Activated CD4-positive, alpha-beta T cell treated with anti-CD3 and anti-CD28 coated beads, Interleukin-2, amount 50 U/mL, for 24 hours (primary cell): ENCODE results near the gene PSMB7.

Experiments
- DNase-seq, 2 donors: peaks; one replicate each; pipeline ENCODE4 v3.0.0-alpha.2; 2020; ENCODE audit warnings: low read depth in 1 of 2, low spot score in 1 of 2

The PSMB7 gene

DNA sequence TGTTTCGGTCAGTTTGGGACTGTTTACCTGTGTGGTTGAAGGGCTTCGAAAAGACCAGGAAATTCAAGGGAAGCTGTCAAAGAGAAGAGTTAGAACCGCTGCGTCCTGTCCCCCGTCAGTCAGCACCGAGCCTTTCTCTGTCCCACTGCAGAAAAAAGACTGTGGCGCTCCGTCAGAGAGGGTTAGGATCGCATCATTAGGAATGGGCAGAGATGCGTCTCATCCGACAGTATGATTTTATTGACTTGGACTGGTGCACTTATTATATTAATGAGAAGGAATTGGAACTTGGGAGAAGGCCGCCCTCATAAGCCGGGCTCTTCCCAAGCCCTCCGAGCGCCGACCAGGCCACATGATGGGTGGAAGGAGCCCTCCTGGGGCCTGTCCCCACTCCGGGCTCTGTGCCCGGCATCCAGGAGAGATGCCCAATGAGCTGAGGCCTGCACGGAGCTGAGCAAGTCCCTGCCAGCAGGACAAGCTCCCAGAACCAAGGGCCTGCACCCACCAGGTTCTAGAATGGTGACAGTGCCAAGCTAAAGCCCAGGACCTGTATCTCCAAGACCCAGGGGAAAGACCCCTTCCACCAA is 85.9 kb downstream of the PSMB7 start:
- DNase-seq, result no peak

DNA sequence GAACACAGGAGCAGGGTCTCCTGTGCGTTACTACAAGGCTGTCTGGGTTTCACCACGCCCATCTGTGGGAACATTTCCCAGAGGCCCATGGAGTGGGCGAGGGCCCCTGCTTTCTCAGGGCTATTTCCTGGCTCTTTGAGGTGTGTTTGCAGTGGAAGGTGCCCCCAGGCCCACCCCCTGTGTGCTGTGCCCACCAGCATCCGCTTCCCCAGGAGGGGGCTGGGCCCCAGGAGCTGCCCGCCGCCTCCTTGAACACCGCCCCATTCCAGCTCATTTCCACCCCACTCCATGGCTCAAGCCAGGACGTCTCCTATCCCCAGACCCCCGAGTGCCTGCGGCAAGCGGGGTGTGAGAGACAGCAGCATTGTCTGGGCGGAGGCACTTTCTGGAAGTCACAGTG is 87.0 kb downstream of the PSMB7 start:
- DNase-seq, result no peak

DNA sequence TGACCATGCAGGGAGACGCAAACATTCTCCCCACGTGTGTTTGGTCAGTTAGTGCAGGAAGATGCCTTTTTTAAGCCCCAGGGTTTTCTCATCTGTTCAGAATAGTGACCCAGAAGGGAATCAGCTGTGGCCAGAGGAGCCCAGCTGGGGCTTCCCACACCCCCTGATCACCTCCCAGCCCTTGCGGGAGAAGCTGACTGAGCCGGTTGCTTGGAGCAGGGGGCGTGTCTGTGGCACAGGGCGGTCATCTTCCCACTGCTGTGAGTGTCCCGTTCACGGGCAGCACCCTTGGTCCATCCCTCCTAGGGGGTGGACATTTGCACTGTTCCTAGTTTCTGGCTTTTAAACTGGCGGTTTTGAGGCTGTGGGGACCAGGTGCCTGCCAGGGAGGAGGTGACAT is 87.8 kb downstream of the PSMB7 start:
- no peak for DNase-seq

DNA sequence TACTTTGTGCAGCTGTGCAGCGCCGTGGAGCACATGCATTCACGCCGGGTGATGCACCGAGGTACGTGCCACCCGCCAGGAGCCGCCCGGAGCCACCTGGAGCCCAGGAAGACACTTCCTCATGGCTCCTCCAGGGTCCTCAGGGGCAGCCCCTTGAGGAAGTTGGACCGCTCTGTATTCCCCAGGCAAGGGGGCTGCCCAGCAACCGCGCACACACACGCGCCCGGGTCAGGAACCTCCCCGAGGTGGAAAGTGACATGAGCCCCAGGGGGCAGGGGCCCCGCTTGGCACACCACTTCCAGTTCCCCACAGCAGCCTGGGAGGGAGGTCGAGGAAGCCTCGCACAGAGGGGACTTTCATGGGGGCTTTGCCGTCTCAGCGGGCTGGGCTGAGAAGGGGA is 88.9 kb downstream of the PSMB7 start:
- DNase-seq, result no peak

DNA sequence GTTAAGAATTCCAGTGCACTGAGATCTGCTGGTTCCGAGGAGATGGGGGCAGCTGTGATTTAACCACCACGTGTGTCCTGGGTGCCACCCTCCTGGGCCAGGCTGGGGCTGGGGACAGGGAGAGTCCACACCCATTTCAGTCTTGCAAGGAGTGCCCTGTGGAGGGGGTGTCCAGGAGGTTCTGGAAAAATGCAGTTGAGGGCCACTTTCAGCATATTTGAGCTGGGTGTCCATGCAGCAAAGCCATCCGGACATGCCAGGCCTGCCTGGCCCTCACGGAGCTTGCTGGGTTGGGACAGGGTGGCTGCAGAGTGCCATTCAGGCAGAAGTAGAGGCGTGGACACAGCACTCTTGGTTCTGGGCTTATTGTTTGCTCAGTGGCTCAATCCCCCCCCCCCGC is 89.4 kb downstream of the PSMB7 start:
- DNase-seq, result no peak

DNA sequence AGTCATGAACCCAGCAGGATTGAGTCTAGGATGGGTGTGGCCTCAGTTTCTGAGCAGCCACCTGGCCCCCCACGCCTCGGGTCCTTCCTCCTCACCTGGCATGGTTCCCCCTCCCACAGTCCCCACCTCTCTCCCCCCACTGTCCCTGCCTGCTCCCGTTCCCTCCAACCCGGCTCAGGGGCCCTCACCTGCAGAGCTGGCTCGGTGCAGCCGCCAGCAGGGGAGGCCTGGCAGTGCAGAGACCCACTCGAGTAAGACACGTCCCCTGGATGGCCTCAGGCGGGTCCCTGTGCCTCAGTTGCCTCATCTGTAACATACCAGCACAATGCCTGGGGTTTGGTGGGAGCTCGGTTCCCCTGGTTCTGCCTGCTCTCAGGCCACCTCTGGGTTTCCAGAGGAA is 91.3 kb downstream of the PSMB7 start:
- no peak for DNase-seq

DNA sequence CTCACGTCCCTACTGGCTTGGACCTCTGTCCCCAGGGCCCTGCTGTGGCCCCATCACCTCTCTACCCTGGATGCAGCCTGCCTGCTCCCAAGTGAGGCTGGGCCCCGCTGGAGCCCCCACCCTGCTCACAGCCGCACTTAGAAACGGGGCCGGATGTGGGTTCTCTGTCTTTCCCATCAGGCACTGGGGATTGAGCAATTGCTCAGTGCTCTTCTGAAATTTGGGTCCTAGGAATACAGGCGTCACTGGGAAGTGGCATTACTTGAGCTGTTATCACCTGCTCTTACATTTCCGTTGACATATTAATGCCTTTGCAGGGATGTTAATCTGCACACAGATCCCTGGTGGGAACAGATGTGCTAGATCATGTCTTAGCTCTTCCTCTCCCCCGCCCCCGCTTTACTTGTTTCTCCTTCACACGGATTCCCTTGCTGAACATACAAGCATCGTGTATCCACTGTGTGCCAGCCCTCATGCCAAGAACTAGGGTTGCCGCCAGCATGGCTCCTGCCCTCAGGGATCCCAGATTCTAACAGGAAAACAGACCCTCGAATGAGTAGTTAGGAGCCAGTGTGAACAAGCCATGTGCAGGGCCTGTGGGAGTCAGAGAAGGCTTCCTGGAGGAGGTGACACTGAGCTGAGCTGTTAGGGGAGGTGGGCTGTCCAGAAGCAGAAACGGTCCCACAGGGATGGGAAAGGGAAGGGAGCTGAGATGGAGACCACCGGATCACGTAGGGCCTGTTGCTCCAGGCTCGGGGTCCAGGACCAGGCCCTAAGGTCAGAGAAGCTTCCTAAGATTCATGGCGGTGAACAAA is 92.4 kb downstream of the PSMB7 start:
- DNase-seq, result no peak

DNA sequence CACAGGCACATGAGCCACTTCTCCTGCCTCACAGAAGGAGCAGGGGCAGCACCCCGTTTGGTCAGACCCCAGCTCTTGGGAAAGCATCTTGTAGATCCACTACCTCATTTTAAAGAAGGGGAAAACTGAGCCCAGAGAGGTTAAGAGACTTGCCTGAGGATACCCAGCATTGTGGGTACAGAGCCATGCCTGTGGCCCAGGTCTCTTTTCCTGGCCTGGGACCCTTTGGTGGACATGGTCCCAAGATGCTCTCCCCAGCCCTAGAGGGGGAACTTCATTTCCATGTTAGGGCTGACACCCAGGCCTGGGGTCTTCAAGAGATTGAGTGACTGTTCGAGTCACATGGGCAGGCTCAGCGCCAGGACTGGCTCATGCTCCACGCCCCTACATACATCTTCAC is 93.3 kb downstream of the PSMB7 start:
- no peak for DNase-seq

DNA sequence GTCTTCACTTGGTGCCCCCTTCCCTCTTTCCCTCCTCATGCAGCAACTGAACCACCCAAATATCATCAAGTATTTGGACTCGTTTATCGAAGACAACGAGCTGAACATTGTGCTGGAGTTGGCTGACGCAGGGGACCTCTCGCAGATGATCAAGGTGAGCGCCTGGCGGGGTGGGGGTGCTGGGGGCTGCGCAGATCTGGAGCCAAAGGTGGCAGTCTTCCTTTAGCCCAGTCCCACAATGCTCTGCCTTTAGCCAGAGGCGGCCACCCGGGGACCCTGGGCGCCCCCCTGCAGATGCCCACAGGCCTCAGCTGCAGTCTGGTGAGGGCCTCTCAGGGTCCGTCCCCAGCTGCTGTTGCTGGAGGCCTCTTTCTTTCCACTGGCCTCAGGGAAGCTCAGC is 93.8 kb downstream of the PSMB7 start:
- DNase-seq, result no peak

DNA sequence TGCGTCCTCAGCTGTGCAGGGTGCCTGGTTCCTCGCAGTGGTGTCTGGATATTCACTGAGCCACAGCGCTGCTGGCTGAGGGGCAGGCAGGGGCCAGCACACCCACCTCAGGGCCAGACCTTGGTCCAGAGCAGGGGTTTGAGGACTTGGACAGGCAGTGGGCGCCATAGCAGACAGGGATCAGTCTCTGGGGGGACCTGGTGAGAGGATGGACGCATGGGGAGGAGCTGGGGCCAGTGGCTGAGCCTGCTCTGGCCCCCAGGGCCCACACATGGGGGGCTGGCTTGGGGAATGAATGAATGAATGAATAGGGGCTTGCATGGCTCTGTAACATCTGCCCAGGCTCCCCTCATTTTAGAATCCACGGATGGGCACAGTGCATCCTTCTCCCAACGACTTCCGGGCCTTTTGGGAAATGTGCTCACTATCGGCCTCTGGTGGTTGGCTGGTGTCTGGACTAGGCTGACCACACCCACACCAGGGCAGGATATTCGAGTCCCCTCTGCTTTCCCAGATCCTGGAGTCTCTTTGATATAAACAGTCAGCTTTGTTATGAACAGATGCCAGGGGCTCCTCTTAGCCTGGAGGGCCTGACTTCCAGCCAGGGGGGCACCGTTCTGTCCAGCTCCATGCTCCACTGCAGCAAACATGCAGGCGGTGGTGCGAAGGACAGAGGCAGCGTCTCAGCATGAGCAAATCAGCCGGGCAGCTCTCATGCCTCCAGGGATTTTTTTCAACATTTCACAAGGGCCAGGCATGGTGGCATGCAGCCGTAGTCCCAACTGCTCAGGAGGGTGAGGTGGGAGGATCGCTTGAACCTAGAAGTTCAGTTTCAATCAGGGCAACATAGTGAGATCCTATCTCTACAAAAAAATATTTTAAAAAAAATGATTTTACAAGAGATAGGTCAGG is 94.9 kb downstream of the PSMB7 start:
- DNase-seq, result peak in 1 of 2 donors; percentile 27

DNA sequence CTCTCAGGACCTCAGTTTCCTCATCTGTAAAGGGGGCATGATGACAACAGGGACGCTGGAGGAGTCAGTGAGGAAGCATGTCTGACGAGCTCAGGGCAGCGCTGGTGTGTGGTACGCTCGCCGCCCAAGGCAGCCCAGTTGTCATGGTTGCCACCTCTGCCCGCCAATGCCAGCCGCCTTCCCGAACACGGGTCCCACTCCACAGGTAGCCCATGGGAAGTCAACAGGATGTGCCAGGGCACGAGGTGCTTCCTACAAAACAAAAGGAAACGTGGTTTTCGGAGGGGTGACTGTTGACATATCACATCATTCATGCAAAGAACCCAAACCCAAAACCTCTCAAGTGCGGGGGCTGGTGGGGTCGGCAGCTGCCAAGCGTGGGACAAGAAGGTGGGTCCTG is 99.4 kb downstream of the PSMB7 start:
- DNase-seq, result no peak

DNA sequence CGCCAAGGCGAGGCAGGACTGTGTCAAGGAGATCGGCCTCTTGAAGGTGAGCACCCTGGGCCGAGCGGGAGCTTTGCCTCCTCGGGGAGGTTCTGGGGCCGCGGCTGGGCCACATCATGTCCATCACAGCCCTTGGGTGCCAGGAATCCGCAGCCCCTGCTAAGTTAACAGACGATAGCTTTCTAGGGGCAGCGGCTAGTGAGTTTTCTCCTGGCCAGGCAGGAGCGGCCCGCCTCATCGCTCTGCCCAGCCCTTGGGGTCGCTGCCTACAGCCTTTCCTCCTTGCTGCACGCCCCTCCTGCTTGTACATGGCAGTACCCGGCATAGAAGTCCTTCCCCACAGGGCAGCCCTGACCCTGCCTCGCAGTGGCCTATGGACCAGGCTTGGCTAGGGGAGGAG is 101.3 kb downstream of the PSMB7 start:
- DNase-seq, result no peak

DNA sequence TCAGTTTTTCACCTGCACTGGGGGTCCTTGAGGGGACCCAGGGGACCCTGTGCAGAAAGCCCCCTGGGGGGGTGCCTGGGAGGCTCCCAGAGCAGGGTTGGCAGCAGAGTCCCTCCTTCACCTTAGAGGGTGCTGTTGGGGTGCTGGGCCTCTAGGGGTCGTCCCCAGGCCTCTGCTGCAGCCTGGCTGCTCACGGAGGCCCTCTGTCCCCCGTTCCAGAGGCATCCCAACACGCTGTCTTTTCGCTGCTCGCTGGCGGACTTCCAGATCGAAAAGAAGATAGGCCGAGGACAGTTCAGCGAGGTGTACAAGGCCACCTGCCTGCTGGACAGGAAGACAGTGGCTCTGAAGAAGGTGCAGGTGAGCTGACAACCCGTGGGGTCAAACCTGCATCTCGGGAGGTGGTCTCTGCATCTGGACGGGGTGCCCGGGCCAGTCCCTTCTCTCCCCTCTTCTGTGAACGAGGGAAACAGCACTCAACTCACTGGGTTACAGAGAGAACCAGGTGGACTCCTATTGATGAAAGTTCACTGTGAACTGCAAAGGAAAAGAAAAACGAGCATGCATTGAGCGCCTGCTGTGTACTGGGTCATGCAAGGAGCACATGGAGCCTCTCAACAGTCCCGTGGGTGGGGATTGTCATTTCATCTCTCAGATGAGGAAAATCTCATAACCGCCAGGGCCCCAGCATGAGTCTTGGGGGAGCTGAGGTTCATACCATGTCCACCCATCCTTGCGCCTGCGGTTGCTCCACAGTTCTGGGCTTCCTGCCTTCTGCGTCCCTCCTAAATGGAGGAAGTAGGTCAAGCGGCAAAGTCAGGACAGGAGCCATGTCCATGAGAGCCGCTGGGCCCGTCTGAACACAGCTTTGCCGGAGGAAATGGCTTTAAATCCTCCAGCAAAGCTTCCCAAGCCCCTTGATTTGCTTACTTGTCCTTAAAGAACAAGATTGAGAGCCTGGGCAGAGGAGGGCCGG is 102.7 kb downstream of the PSMB7 start:
- DNase-seq, result no peak

DNA sequence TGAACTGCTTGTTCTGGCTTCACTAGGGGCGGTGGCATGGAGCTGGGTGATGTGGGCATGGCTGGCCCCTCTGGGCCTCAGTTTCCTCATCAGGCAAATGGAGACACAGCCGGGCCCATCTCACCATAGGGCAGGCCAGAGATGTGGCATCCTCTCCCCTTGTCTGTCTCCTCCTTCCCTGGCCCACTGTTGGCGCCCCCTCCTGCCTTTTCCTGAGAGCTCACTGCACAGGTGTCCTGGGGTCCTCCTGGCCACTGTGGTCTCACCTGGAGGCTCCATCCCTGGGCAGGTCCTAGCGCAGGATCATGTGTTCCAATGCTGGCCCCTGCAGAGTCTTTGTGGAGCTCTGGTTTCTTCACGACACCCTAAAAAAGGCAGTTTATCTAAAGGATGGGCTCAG is 104.0 kb downstream of the PSMB7 start:
- no peak for DNase-seq

DNA sequence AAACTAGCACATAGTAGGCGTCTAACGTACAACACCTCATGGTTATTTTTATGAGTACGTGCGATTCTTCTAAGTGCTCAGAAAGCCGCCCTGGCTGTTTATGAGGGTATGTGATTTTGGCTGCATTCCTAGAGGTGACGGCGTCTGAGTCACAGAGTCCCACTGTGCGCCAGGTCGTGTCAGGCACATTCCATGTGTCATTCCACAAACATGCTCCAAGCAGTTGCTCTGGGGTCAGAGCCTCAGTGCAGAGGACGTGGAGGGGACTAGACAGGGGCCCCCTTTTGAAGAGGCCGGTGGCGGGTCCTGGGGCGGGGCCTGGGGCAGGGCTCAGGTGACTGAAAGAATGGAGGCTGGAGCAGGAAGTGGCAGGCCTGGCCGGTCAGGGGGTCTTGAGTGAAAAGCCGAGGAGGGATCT is 105.6 kb downstream of the PSMB7 start:
- DNase-seq, result no peak

DNA sequence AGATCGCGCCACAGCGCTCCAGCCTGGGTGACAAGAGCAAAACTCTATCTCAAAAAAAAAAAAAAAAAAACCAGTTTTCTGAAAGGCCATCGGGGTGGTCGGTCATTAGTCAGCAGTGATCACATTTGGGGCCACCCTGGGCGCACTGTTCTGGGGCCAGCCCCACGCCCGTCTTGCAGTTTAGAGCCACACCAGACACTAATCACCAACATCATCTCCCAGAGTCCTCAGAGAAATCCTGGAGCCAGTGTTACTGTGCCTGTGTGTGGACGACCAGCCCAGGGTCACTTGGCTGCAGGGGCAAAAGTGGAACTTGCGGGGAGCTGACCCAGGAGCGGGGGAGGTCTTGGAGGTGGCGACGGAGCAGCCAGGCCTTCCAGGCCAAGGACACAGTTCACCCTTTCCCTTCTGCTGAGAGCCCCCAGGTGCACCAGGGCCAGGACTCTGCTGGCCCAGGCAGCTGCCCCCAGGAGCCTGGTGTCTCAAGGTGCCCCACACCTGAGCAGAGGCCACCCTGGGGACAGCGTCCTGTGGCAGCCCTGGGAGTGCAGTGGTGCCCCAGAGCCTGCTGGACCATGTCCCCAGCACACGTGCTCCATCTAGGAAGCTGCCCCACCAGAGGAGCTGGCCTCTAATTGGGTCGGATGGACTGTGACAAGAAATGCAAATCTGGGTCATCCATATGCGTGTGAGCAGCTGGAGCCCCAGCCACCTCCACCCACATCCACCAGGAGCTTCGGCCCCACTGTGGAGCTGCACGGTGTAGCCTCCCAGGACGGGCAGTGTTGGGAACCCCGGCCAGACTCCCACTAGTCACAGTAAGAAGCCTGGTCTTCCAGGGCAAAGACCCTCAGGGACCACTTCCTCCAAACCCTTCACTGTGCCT is 106.4 kb downstream of the PSMB7 start:
- DNase-seq, result no peak

DNA sequence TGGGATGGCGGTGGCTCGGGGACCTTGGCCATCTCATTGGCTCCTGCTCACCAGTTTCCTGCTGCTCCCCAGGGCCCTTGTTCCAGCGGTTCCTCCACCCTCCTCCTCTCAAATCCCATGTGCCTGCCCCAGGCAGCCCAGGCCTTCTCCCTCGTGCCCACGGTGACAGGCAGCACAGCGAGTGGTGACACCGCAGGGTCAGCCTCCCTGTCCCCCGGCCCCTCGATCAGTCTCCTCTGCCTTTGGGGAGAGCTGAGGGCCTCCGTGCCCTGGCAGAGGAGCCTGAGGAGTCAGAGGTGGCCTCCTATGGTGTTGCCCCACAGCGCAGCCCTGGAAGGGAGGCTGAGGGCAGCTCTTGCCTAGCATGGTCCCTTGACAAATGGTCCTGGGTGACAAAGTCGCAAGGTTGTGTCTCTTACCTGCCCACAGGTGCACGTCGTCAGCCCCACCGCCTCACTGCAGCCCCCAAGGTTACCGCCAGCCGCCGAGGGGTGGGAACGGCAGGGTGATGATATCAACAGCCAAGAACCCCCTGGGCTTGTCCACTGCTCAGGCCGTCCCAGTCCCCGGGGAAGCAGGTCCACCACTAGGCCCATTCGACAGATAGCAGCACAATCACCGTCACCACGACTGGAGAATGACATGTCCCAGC is 107.7 kb downstream of the PSMB7 start:
- no peak for DNase-seq

DNA sequence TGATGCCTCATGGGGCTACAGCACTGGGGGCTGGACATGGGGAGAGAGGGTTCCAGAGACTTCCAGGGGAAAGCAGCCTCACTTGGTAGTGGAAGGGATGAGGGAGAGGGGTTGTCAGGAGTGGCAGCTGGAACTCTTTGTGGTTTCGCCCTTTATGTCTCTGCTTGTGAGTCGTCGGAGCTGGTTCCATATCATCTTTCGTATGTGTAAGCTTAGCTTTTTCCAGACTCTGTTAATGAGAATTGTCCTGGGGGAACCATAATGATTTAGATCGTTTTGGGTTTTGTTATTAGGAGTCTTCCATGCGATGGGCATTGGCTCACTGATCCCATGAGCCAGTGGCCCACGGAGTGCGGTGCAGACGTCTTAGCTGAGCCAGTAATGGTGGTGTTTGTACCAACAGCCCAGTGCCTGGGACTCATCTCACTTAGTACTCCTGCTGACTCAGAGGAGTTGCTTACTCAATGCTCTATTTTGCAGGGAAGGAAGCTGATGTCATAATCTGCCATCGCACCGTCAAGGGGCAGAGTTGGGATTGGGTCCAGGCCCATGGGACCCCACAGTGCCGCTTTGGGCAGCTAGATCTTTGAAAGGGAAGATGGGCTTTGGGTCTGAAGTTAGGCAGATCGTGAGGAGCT is 109.0 kb downstream of the PSMB7 start:
- DNase-seq, result no peak

DNA sequence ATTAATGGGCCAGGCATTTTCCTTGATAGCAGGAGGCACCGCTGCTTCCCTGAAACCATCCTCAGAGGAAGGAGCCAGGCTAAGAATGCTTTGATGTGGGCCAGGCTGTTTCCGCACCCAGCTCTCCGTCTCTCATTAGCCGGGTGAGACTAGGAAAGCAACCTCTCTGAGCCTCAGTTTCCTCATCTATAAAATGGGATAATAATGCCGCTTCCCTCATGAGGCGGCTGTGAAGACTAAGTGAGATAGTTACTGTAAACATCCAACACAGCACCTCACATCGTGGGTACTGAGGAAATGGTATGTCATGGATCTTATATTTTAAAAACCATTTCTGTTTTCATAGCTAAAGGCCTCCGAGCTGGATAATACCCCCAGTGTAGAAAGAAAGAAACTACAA is 111.0 kb downstream of the PSMB7 start:
- no peak for DNase-seq
